Activated CD8-positive, alpha-beta memory T cell treated with anti-CD3 and anti-CD28 coated beads, Interleukin-2, amount 10 ng/mL, durations not matched to agents 7 days and 5 days (primary cell): ENCODE results near the gene C11orf97. TPM values are rescaled to one million over a fixed set of nuclear protein-coding genes. Genes with fewer than 3 reads are reported as not detected.

Experiments used
- ATAC-seq: fragments of 150-1000 bp; cut with Tn5 transposase; one replicate; pipeline ENCODE4 v1.10.0; 2021; ENCODE audit warnings: moderate library complexity
- CTCF ChIA-PET: fragments of 350-600 bp; sonication (Branson Sonifier 250); formaldehyde crosslinking; loops from one replicate; lab custom pipeline; 2021; ENCODE audit warnings: antibody characterized with exemption; lab: Charles Lee
- DNase-seq: peaks from one replicate; pipeline ENCODE4 v3.0.0-alpha.2; 2020
- H3K27ac Mint-ChIP-seq: one replicate; pipeline ENCODE4 v1.8.0; 2021; ENCODE audit warnings: mild to moderate bottlenecking, mixed read lengths
- H3K27me3 Mint-ChIP-seq: one replicate; pipeline ENCODE4 v1.8.0; 2021; ENCODE audit warnings: mixed read lengths
- H3K36me3 Mint-ChIP-seq: one replicate; pipeline ENCODE4 v1.8.0; 2021; ENCODE audit warnings: mild to moderate bottlenecking, mixed read lengths
- H3K4me1 Mint-ChIP-seq: one replicate; pipeline ENCODE4 v1.8.0; 2021; ENCODE audit warnings: mixed read lengths
- H3K4me3 Mint-ChIP-seq: one replicate; pipeline ENCODE4 v1.8.0; 2021; ENCODE audit warnings: mild to moderate bottlenecking, moderate library complexity, mixed read lengths
- H3K9me3 Mint-ChIP-seq: one replicate; pipeline ENCODE4 v1.8.0; 2022; ENCODE audit warnings: low read depth, mixed read lengths
- total RNA-seq, 2 experiments: library from RNA; stranded (reverse); gene quantifications; one replicate each; pipeline ENCODE4 v1.2.3, GENCODE V29; 2021

C11orf97 gene
- total RNA-seq, 2 experiments from 2014 or later = not detected

GRCh38 chr11:94533206-94533605 lies 20.9 kb downstream of the C11orf97 start:
- ATAC-seq = no peak

GRCh38 chr11:94533696-94534630 lies 21.7 kb downstream of the C11orf97 start:
- Mint-ChIP-seq H3K4me3 (no peak overlapping the region), H3K27ac (no peak overlapping the region), H3K36me3 (no peaks in the 10 kb centered on the region), H3K9me3 (no peaks in the 10 kb centered on the region), H3K4me1 (no peaks in the 10 kb centered on the region), H3K27me3 (peaks cover 53% of the 10 kb centered on the region)
- no peak for ATAC-seq
- CTCF ChIA-PET = interaction anchor here (0.9 kb wide), 1 partner anchor 14 kb away, joined by 3 read pairs; no protein-coding TSS in a partner anchor
- no peak for DNase-seq

More at GRCh38 chr11:94533206-94533605, 20.9 kb downstream of the C11orf97 start:
- Mint-ChIP-seq H3K27ac (no peak overlapping the region), H3K9me3 (no peaks in the 10 kb centered on the region), H3K4me1 (no peaks in the 10 kb centered on the region), H3K4me3 (no peak overlapping the region), H3K27me3 (peaks cover 55% of the 10 kb centered on the region), H3K36me3 (no peaks in the 10 kb centered on the region)
- no peak for DNase-seq
- CTCF ChIA-PET = interaction anchor here (0.9 kb wide), 1 partner anchor 13 kb away, joined by 3 read pairs; no protein-coding TSS in a partner anchor

- no peak for DNase-seq
- peaks cover 41% of the 10 kb centered on the region for H3K27me3 Mint-ChIP-seq
- H3K4me3 Mint-ChIP-seq = no peak overlapping the region
- no peaks in the 10 kb centered on the region for H3K9me3 Mint-ChIP-seq
- no peaks in the 10 kb centered on the region for H3K36me3 Mint-ChIP-seq
- no peaks in the 10 kb centered on the region for H3K4me1 Mint-ChIP-seq
- CTCF ChIA-PET = no interaction called here
- ATAC-seq = no peak
- H3K27ac Mint-ChIP-seq = no peak overlapping the region
These were observed 24.1 kb downstream of the C11orf97 start for GRCh38 chr11:94536386-94536785.

GRCh38 chr11:94537031-94537600 lies 24.9 kb downstream of the C11orf97 start:
- Mint-ChIP-seq H3K4me1 (no peaks in the 10 kb centered on the region), H3K4me3 (no peak overlapping the region), H3K36me3 (no peaks in the 10 kb centered on the region), H3K9me3 (no peaks in the 10 kb centered on the region), H3K27me3 (peaks cover 37% of the 10 kb centered on the region), H3K27ac (no peak overlapping the region)
- no peak for DNase-seq
- ATAC-seq = no peak
- CTCF ChIA-PET = no interaction called here

GRCh38 chr11:94539420-94539819 lies 27.2 kb downstream of the C11orf97 start:
- Mint-ChIP-seq H3K4me1 (peaks cover 9% of the 10 kb centered on the region), H3K9me3 (no peaks in the 10 kb centered on the region), H3K27me3 (peaks cover 24% of the 10 kb centered on the region), H3K36me3 (no peaks in the 10 kb centered on the region), H3K4me3 (no peak overlapping the region), H3K27ac (no peak overlapping the region)
- no peak for DNase-seq
- no peak for ATAC-seq
- CTCF ChIA-PET = interaction anchor here (1.3 kb wide), 1 partner anchor 13 kb away, joined by 3 read pairs; no protein-coding TSS in a partner anchor

- peak; percentile 85 for DNase-seq
- Mint-ChIP-seq H3K27me3 (no peaks in the 10 kb centered on the region), H3K9me3 (no peaks in the 10 kb centered on the region), H3K36me3 (peaks cover 6% of the 10 kb centered on the region), H3K27ac (peak within 1 kb of the TSS; percentile 100), H3K4me1 (peaks cover 31% of the 10 kb centered on the region), H3K4me3 (peak within 1 kb of the TSS; percentile 97)
- peak; percentile 85 for ATAC-seq
- CTCF ChIA-PET = interaction anchor here (0.8 kb wide), 1 partner anchor 24 kb away, joined by 3 read pairs; no protein-coding TSS in a partner anchor
These were observed 31.7 kb downstream of the C11orf97 start, which contains the start of gene FUT4 for GRCh38 chr11:94543695-94544645. Gene FUT4, plus strand, starts transcription at chr11:94543921. Its CDS starts 213 bp downstream, at chr11:94544134.

GRCh38 chr11:94544646-94545263 lies 32.5 kb downstream of the C11orf97 start:
- ATAC-seq (peak; percentile 3), DNase-seq (no peak)
- CTCF ChIA-PET = no interaction called here
- H3K9me3 Mint-ChIP-seq = no peaks in the 10 kb centered on the region
- peak overlapping the region; percentile 97 for H3K4me3 Mint-ChIP-seq
- H3K27ac Mint-ChIP-seq = no peak overlapping the region
- no peaks in the 10 kb centered on the region for H3K27me3 Mint-ChIP-seq
- H3K36me3 Mint-ChIP-seq = peaks cover 6% of the 10 kb centered on the region
- peaks cover 31% of the 10 kb centered on the region for H3K4me1 Mint-ChIP-seq

GRCh38 chr11:94545264-94546161 lies 33.3 kb downstream of the C11orf97 start:
- Mint-ChIP-seq H3K27ac (peak overlapping the region; percentile 3), H3K9me3 (no peaks in the 10 kb centered on the region), H3K4me3 (peak overlapping the region; percentile 97), H3K36me3 (peaks cover 8% of the 10 kb centered on the region), H3K4me1 (peaks cover 34% of the 10 kb centered on the region), H3K27me3 (no peaks in the 10 kb centered on the region)
- ATAC-seq (no peak), DNase-seq (no peak)
- CTCF ChIA-PET = no interaction called here

- Mint-ChIP-seq H3K4me3 (peak overlapping the region; percentile 97), H3K4me1 (peaks cover 35% of the 10 kb centered on the region), H3K27ac (no peak overlapping the region), H3K27me3 (no peaks in the 10 kb centered on the region), H3K9me3 (no peaks in the 10 kb centered on the region), H3K36me3 (peaks cover 8% of the 10 kb centered on the region)
- ATAC-seq (no peak), DNase-seq (no peak)
- CTCF ChIA-PET = no interaction called here
These were observed 33.9 kb downstream of the C11orf97 start for GRCh38 chr11:94546162-94546470.

- H3K4me1 Mint-ChIP-seq = peaks cover 35% of the 10 kb centered on the region
- peaks cover 8% of the 10 kb centered on the region for H3K36me3 Mint-ChIP-seq
- ATAC-seq (no peak), DNase-seq (no peak)
- CTCF ChIA-PET = interaction anchor here (1.0 kb wide), 1 partner anchor 372 kb away, joined by 3 read pairs; no protein-coding TSS in a partner anchor
- H3K9me3 Mint-ChIP-seq = no peaks in the 10 kb centered on the region
- no peak overlapping the region for H3K27ac Mint-ChIP-seq
- H3K4me3 Mint-ChIP-seq = peak overlapping the region; percentile 2
- H3K27me3 Mint-ChIP-seq = no peaks in the 10 kb centered on the region
These were observed 34.6 kb downstream of the C11orf97 start for GRCh38 chr11:94546886-94547285.

GRCh38 chr11:94549146-94549545 lies 36.9 kb downstream of the C11orf97 start:
- H3K36me3 Mint-ChIP-seq = peaks cover 8% of the 10 kb centered on the region
- no peak overlapping the region for H3K27ac Mint-ChIP-seq
- H3K4me3 Mint-ChIP-seq = no peak overlapping the region
- H3K4me1 Mint-ChIP-seq = peaks cover 26% of the 10 kb centered on the region
- no peaks in the 10 kb centered on the region for H3K27me3 Mint-ChIP-seq
- H3K9me3 Mint-ChIP-seq = no peaks in the 10 kb centered on the region
- ATAC-seq (no peak), DNase-seq (no peak)
- CTCF ChIA-PET = no interaction called here

GRCh38 chr11:94550513-94550912 lies 38.3 kb downstream of the C11orf97 start:
- Mint-ChIP-seq H3K9me3 (no peaks in the 10 kb centered on the region), H3K4me1 (peaks cover 23% of the 10 kb centered on the region), H3K4me3 (no peak overlapping the region), H3K27me3 (no peaks in the 10 kb centered on the region), H3K27ac (no peak overlapping the region), H3K36me3 (peaks cover 8% of the 10 kb centered on the region)
- DNase-seq (no peak), ATAC-seq (no peak)
- CTCF ChIA-PET = no interaction called here
